OCI-LY3 (cell line): ENCODE data around the gene NR3C2.

Experiments used
- H2AFZ ChIP-seq: fragments of 200-600, 300-600 bp; shearing (Covaris generic); 2 replicates; pipeline ENCODE4 v1.6.0; 2014; ENCODE audit warnings: antibody characterized with exemption, low read depth, low read length
- H3K27ac ChIP-seq: fragments of 200-600, 300-600 bp; sonication (generic); 2 replicates; pipeline ENCODE4 v1.5.1; 2014; ENCODE audit warnings: mild to moderate bottlenecking, low read length, moderate library complexity, mixed read lengths
- H3K27me3 ChIP-seq: fragments of 200-600, 300-600 bp; sonication (generic); 2 replicates; pipeline ENCODE4 v1.6.1; 2014; ENCODE audit warnings: low read depth, low read length, mixed read lengths
- H3K36me3 ChIP-seq: fragments of 200-600, 300-600 bp; sonication (generic); replicated peaks from 2 replicates; pipeline ENCODE3; 2014; ENCODE audit warnings: low read depth, low read length, mixed read lengths
- H3K4me1 ChIP-seq: fragments of 300-600, 200-600 bp; sonication (generic); 2 replicates; pipeline ENCODE4 v1.6.1; 2014; ENCODE audit warnings: low read length, mixed read lengths
- H3K4me2 ChIP-seq: fragments of 200-600, 300-600 bp; sonication (generic); 2 replicates; pipeline ENCODE4 v1.6.1; 2014; ENCODE audit warnings: low read length, mixed read lengths
- H3K4me3 ChIP-seq: fragments of 300-600, 200-600 bp; sonication (generic); 2 replicates; pipeline ENCODE4 v1.5.1; 2014; ENCODE audit warnings: antibody characterized with exemption, mild to moderate bottlenecking, low read length, moderate library complexity
- H3K79me2 ChIP-seq: fragments of 300-600, 200-600 bp; shearing (Covaris generic); 2 replicates; pipeline ENCODE4 v1.6.1; 2014; ENCODE audit warnings: mild to moderate bottlenecking, low read length, mixed read lengths
- H3K9ac ChIP-seq: fragments of 300-600, 200-600 bp; shearing (Covaris generic); 2 replicates; pipeline ENCODE4 v1.6.0; 2014; ENCODE audit warnings: mild to moderate bottlenecking, low read length, moderate library complexity
- H3K9me3 ChIP-seq: fragments of 200-600, 300-600 bp; shearing (Covaris generic); 2 replicates; pipeline ENCODE4 v1.6.1; 2014; ENCODE audit warnings: low read length, mixed read lengths; ENCODE audit not compliant: insufficient read depth
- H4K20me1 ChIP-seq: fragments of 200-600, 300-600 bp; sonication (generic); 2 replicates; pipeline ENCODE4 v1.6.1; 2016; ENCODE audit warnings: low read length, mixed read lengths; ENCODE audit not compliant: insufficient read depth
- CTCF ChIP-seq: fragments of 200-600, 300-600 bp; sonication (generic); IDR thresholded peaks from 2 replicates; pipeline ENCODE4 v1.5.1; 2014; ENCODE audit warnings: antibody characterized with exemption, low read length, low read depth
- EZH2phosphoT487 ChIP-seq: fragments of 200-600 bp; shearing (Covaris generic); IDR thresholded peaks from 2 replicates; pipeline ENCODE4 v1.6.1; 2018; ENCODE audit warnings: antibody characterized with exemption, mixed run types, low read depth

Gene NR3C2

GRCh38 chr4:148449921-148450320, 7.7 kb upstream of the NR3C2 start:
- Histone ChIP-seq H3K4me3 (no peak overlapping the region), H2AFZ (no peak overlapping the region), H3K27ac (no peak overlapping the region), H3K79me2 (no peaks in the 10 kb centered on the region), H3K9me3 (no peaks in the 10 kb centered on the region), H3K36me3 (no peaks in the 10 kb centered on the region), H4K20me1 (no peaks in the 10 kb centered on the region), H3K4me1 (no peaks in the 10 kb centered on the region), H3K4me2 (no peak overlapping the region), H3K27me3 (peaks cover 3% of the 10 kb centered on the region), H3K9ac (no peak overlapping the region)
- TF ChIP-seq CTCF (no peak), EZH2phosphoT487 (no peak)

GRCh38 chr4:148448141-148448540, 5.9 kb upstream of the NR3C2 start:
- Histone ChIP-seq H3K9me3 (no peaks in the 10 kb centered on the region), H3K4me2 (no peak overlapping the region), H3K4me1 (peaks cover 5% of the 10 kb centered on the region; the same call in 1 of the 2 replicates), H3K4me3 (no peak overlapping the region), H3K36me3 (no peaks in the 10 kb centered on the region), H4K20me1 (no peaks in the 10 kb centered on the region), H3K27ac (no peak overlapping the region), H3K27me3 (peaks cover 3% of the 10 kb centered on the region), H3K79me2 (no peaks in the 10 kb centered on the region), H2AFZ (no peak overlapping the region), H3K9ac (no peak overlapping the region)
- TF ChIP-seq EZH2phosphoT487 (no peak), CTCF (no peak)

GRCh38 chr4:148447681-148448080, 5.5 kb upstream of the NR3C2 start:
- TF ChIP-seq EZH2phosphoT487, result no peak
- TF ChIP-seq CTCF, result no peak
- H3K9ac ChIP-seq, result no peak overlapping the region
- no peak overlapping the region for H3K4me2 ChIP-seq
- H3K79me2 ChIP-seq, result no peaks in the 10 kb centered on the region
- peaks cover 5% of the 10 kb centered on the region; the same call in 1 of the 2 replicates for H3K4me1 ChIP-seq
- H3K4me3 ChIP-seq, result no peak overlapping the region
- H3K9me3 ChIP-seq, result no peaks in the 10 kb centered on the region
- no peak overlapping the region for H2AFZ ChIP-seq
- H3K36me3 ChIP-seq, result no peaks in the 10 kb centered on the region
- H4K20me1 ChIP-seq, result no peaks in the 10 kb centered on the region
- no peak overlapping the region for H3K27ac ChIP-seq
- peaks cover 3% of the 10 kb centered on the region for H3K27me3 ChIP-seq

- H2AFZ ChIP-seq, result peak overlapping the region; percentile 24; the same call in 1 of the 2 replicates
- peak overlapping the region; percentile 37 for H3K4me2 ChIP-seq
- H3K36me3 ChIP-seq, result no peaks in the 10 kb centered on the region
- peak overlapping the region; percentile 35; the same call in 1 of the 2 replicates for H3K9ac ChIP-seq
- no peak for TF ChIP-seq EZH2phosphoT487
- H3K27ac ChIP-seq, result no peak overlapping the region
- H3K4me1 ChIP-seq, result peaks cover 12% of the 10 kb centered on the region
- H3K79me2 ChIP-seq, result no peaks in the 10 kb centered on the region
- H3K4me3 ChIP-seq, result peak overlapping the region; percentile 71
- H4K20me1 ChIP-seq, result no peaks in the 10 kb centered on the region
- H3K27me3 ChIP-seq, result no peaks in the 10 kb centered on the region; the same call in 1 of the 2 replicates
- no peaks in the 10 kb centered on the region for H3K9me3 ChIP-seq
Measured at GRCh38 chr4:148445860-148446330, 3.7 kb upstream of the NR3C2 start.
